Panc1 (cell line): Measurements from ENCODE around the gene RAD52. TPM values are rescaled to one million over a fixed set of nuclear protein-coding genes. Genes with fewer than 3 reads are reported as not detected.

Source experiments
- ATAC-seq: fragments of 200-7000 bp; cut with Tn5 transposase; 2 replicates; pipeline ENCODE4 v1.9.1; 2020; ENCODE audit warnings: mild to moderate bottlenecking, moderate library complexity
- BruUV-seq: library from RNA; stranded (reverse); fragments of 400-500 nt; replicated peaks from 2 replicates; lab custom pipeline; 2021; lab: Mats Ljungman, UMichigan
- CTCF ChIA-PET: fragments of 300-600 bp; sonication (Branson Sonifier 250); formaldehyde crosslinking; loops from one replicate; lab custom pipeline; 2022; ENCODE audit warnings: antibody characterized with exemption; lab: Charles Lee
- POLR2A ChIA-PET: fragments of 300-600 bp; sonication (Branson Sonifier 250); formaldehyde crosslinking; loops from one replicate; lab custom pipeline; 2022; ENCODE audit warnings: antibody characterized with exemption; lab: Charles Lee
- DNase-seq: peaks from one replicate; pipeline ENCODE4 v3.0.0-alpha.2; 2010; ENCODE audit warnings: low read depth, low spot score
- H3K27ac ChIP-seq: 2 replicates; pipeline ENCODE4 v1.5.1; 2011; ENCODE audit warnings: mild to moderate bottlenecking, low read length, inconsistent platforms
- H3K27me3 ChIP-seq: fragments of 200-500 bp; sonication (Bioruptor generic); 2 replicates; pipeline ENCODE4 v1.6.0; 2014; ENCODE audit warnings: low read length, inconsistent platforms; ENCODE audit not compliant: control insufficient read depth, insufficient read depth
- H3K36me3 ChIP-seq: fragments of 200-500 bp; sonication (Bioruptor generic); 2 replicates; pipeline ENCODE4 v1.5.1; 2014; ENCODE audit warnings: inconsistent platforms, mild to moderate bottlenecking, low read length, moderate library complexity; ENCODE audit not compliant: control insufficient read depth, insufficient read depth
- H3K4me1 ChIP-seq: 2 replicates; pipeline ENCODE4 v1.5.1; 2011; ENCODE audit warnings: inconsistent platforms, mild to moderate bottlenecking, low read length, moderate library complexity; ENCODE audit not compliant: control insufficient read depth, insufficient read depth
- H3K4me3 ChIP-seq, 2 experiments: 2 replicates each; pipeline ENCODE4 v1.5.1; 2011 to 2012; ENCODE audit warnings: low read depth in 2 of 2, low read length in 2 of 2, mild to moderate bottlenecking in 2 of 2, inconsistent platforms in 1 of 2, moderate library complexity in 1 of 2
- H3K9me3 ChIP-seq: fragments of 200-500 bp; sonication (Bioruptor generic); 2 replicates; pipeline ENCODE4 v1.5.1; 2014; ENCODE audit warnings: low read depth, mild to moderate bottlenecking, inconsistent platforms, low read length, moderate library complexity; ENCODE audit not compliant: control insufficient read depth, insufficient read depth
- CTCF ChIP-seq: fragments of 450-650 bp; IDR thresholded peaks from 2 replicates; pipeline ENCODE4 v1.5.1; 2017; ENCODE audit warnings: mild to moderate bottlenecking
- POLR2AphosphoS5 ChIP-seq: IDR thresholded peaks from 2 replicates; pipeline ENCODE4 v1.6.1; 2012; ENCODE audit warnings: mild to moderate bottlenecking, low read depth, low read length, moderate library complexity
- REST ChIP-seq, 2 experiments: IDR thresholded peaks; 2 replicates each; pipeline ENCODE4 v1.6.1; 2011 to 2012; ENCODE audit warnings: low read depth in 2 of 2, control low read depth in 1 of 2, low read length in 1 of 2, mild to moderate bottlenecking in 1 of 2, moderate library complexity in 1 of 2; ENCODE audit not compliant: insufficient read depth in 1 of 2
- SIN3A ChIP-seq: IDR thresholded peaks from 2 replicates; pipeline ENCODE4 v1.6.1; 2012; ENCODE audit warnings: low read depth, mild to moderate bottlenecking, low read length, moderate library complexity, borderline replicate concordance; ENCODE audit not compliant: insufficient read depth
- TCF7L2 ChIP-seq: IDR thresholded peaks from 2 replicates; pipeline ENCODE4 v1.6.1; 2011; ENCODE audit warnings: mild to moderate bottlenecking, low read depth, low read length, inconsistent platforms
- in situ Hi-C: cut with HindIII; loops from 2 replicates; pipeline ENCODE4 v1.10.0; 2016; ENCODE audit warnings: low sequenced_read_pairs, low pct_unique_long_range_greater_than_20kb
- intact Hi-C: fragments of 100-400 bp; cut with micrococcal nuclease; formaldehyde crosslinking; loops from one replicate; pipeline ENCODE4 v1.10.0; 2022; ENCODE audit not compliant: unreplicated experiment
- total RNA-seq: library from RNA; stranded (reverse); gene quantifications from one replicate; pipeline ENCODE4 v1.2.1, GENCODE V29; 2021; ENCODE audit not compliant: unreplicated experiment

Gene RAD52
- total RNA-seq, 1 experiment from 2014 or later = 15.8 TPM

- TF ChIP-seq TCF7L2 (no peak), SIN3A (no peak), POLR2AphosphoS5 (no peak), CTCF (no peak), REST (IDR thresholded peaks at IDR 0.05; ENCODE audit: insufficient read depth in 1 of 2, low read depth in 2 of 2, low read length in 1 of 2) (no peak)
- Histone ChIP-seq H3K4me1 (peaks cover 4% of the 10 kb centered on the region), H3K9me3 (no peaks in the 10 kb centered on the region), H3K27ac (no peak overlapping the region), H3K27me3 (no peaks in the 10 kb centered on the region), H3K36me3 (no peaks in the 10 kb centered on the region; the same call in 1 of the 2 replicates), H3K4me3 (no peak overlapping the region)
- intact Hi-C loops = loop anchor here (10.0 kb wide), 1 partner anchor 97 kb away; no protein-coding TSS in a partner anchor
- no peak for ATAC-seq
- in situ Hi-C loops = no loop called here
- BruUV-seq = no TSS peak
- DNase-seq = no peak
- ChIA-PET POLR2A (no interaction called here), CTCF (no interaction called here)
These were observed 48.0 kb upstream of the RAD52 start for GRCh38 chr12:997505-997904.

GRCh38 chr12:996881-997280, 47.4 kb upstream of the RAD52 start:
- ChIA-PET CTCF (no interaction called here), POLR2A (no interaction called here)
- in situ Hi-C loops = no loop called here

More at GRCh38 chr12:996881-997280, 47.4 kb upstream of the RAD52 start:
- TF ChIP-seq TCF7L2 (no peak), CTCF (no peak), POLR2AphosphoS5 (no peak), SIN3A (no peak), REST (IDR thresholded peaks at IDR 0.05; ENCODE audit: insufficient read depth in 1 of 2, low read depth in 2 of 2, low read length in 1 of 2) (no peak)
- no peaks in the 10 kb centered on the region for H3K27me3 ChIP-seq
- H3K4me3 ChIP-seq = no peak overlapping the region
- no peaks in the 10 kb centered on the region; the same call in 1 of the 2 replicates for H3K36me3 ChIP-seq
- intact Hi-C loops = loop anchor here (10.0 kb wide), 1 partner anchor 98 kb away; no protein-coding TSS in a partner anchor
- no peaks in the 10 kb centered on the region for H3K9me3 ChIP-seq
- DNase-seq (no peak), ATAC-seq (no peak)
- no peak overlapping the region for H3K27ac ChIP-seq
- BruUV-seq = no TSS peak
- H3K4me1 ChIP-seq = peaks cover 6% of the 10 kb centered on the region
